K562 (cell line): ENCODE data around the gene ABAT. TPM values are rescaled to one million over a fixed set of nuclear protein-coding genes. Genes with fewer than 3 reads are reported as not detected.

Experiments
- ATF7 ChIP-seq: fragments of 450-650 bp; IDR thresholded peaks from 2 replicates; pipeline ENCODE4 v1.7.1; 2014; ENCODE audit warnings: mild to moderate bottlenecking, moderate library complexity
- BACH1 ChIP-seq: fragments of 200-800 bp; sonication (Bioruptor generic); IDR thresholded peaks from 2 replicates; pipeline ENCODE4 v1.6.1; 2016; ENCODE audit warnings: missing genetic modification characterization, missing compliant biosample characterization
- CBFA2T2 ChIP-seq: fragments of 450-650 bp; conservative IDR thresholded peaks from 2 replicates; pipeline ENCODE4 v1.6.1; 2017; ENCODE audit warnings: mild to moderate bottlenecking
- CBFA2T3 ChIP-seq: fragments of 450-650 bp; IDR thresholded peaks from 2 replicates; pipeline ENCODE4 v1.6.1; 2017
- CREM ChIP-seq: IDR thresholded peaks from 2 replicates; pipeline ENCODE4 v1.6.1; 2014; ENCODE audit warnings: antibody characterized with exemption, low read depth
- KHSRP ChIP-seq: fragments of 450-650 bp; IDR thresholded peaks from 2 replicates; pipeline ENCODE4 v1.6.1; 2017
- KLF1 ChIP-seq: fragments of 450-650 bp; IDR thresholded peaks from 2 replicates; pipeline ENCODE4 v1.6.1; 2016; ENCODE audit warnings: missing genetic modification characterization, missing compliant biosample characterization
- KLF16 ChIP-seq: IDR thresholded peaks from 2 replicates; pipeline ENCODE4 v1.6.1; 2016; ENCODE audit warnings: antibody characterized with exemption
- MAFG ChIP-seq: fragments of 450-650 bp; conservative IDR thresholded peaks from 2 replicates; pipeline ENCODE4 v1.6.1; 2016; ENCODE audit warnings: missing genetic modification characterization, missing compliant biosample characterization
- MIER1 ChIP-seq: fragments of 450-650 bp; IDR thresholded peaks from 2 replicates; pipeline ENCODE4 v1.6.1; 2016; ENCODE audit warnings: antibody characterized with exemption, mild to moderate bottlenecking, low read depth
- MTA2 ChIP-seq: fragments of 450-650 bp; IDR thresholded peaks from 2 replicates; pipeline ENCODE4 v1.6.1; 2016; ENCODE audit warnings: low read depth
- NEUROD1 ChIP-seq: fragments of 150-350 bp; IDR thresholded peaks from 2 replicates; pipeline ENCODE4 v1.6.1; 2014; ENCODE audit warnings: borderline replicate concordance, low read length, low read depth; ENCODE audit not compliant: partially characterized antibody
- NFATC3 ChIP-seq: fragments of 450-650 bp; IDR thresholded peaks from 2 replicates; pipeline ENCODE4 v1.6.1; 2017; ENCODE audit warnings: mild to moderate bottlenecking
- NFIC ChIP-seq: fragments of 450-650 bp; IDR thresholded peaks from 2 replicates; pipeline ENCODE4 v1.6.1; 2017; ENCODE audit warnings: mild to moderate bottlenecking, inconsistent platforms
- NRF1 ChIP-seq, 2 experiments: fragments of 450-650 bp; IDR thresholded peaks in 1 of 2; conservative IDR thresholded peaks in 1 of 2; 2 replicates each; pipeline ENCODE4 v1.6.1; 2014; ENCODE audit warnings: mild to moderate bottlenecking in 2 of 2
- OTX1 ChIP-seq: fragments of 450-650 bp; formaldehyde crosslinking; IDR thresholded peaks from 2 replicates; pipeline ENCODE4 v1.4.0; 2022; ENCODE audit warnings: mild to moderate bottlenecking
- PHB2 ChIP-seq: fragments of 450-650 bp; IDR thresholded peaks from 2 replicates; pipeline ENCODE4 v1.6.1; 2017; ENCODE audit warnings: low read depth
- POLR2AphosphoS5 ChIP-seq: IDR thresholded peaks from 2 replicates; pipeline ENCODE4 v1.6.1; 2011; ENCODE audit warnings: mild to moderate bottlenecking, low read depth, low read length, moderate library complexity; ENCODE audit not compliant: control insufficient read depth, insufficient read depth
- POLR2G ChIP-seq: fragments of 200-400 bp; formaldehyde crosslinking; IDR thresholded peaks from 2 replicates; pipeline ENCODE4 v1.6.1; 2017; ENCODE audit warnings: low read depth, mild to moderate bottlenecking, antibody characterized with exemption, low read length, moderate library complexity
- POU5F1 ChIP-seq: fragments of 150-350 bp; IDR thresholded peaks from 2 replicates; pipeline ENCODE4 v1.6.1; 2014; ENCODE audit warnings: borderline replicate concordance, low read length, low read depth, mild to moderate bottlenecking; ENCODE audit not compliant: partially characterized antibody
- RHOXF2B ChIP-seq: fragments of 250-450 bp; sonication (Bioruptor Pico); conservative IDR thresholded peaks from 2 replicates; pipeline ENCODE4 v1.5.1; 2021
- SLC30A9 ChIP-seq: fragments of 250-450 bp; sonication (Bioruptor Pico); IDR thresholded peaks from 2 replicates; pipeline ENCODE4 v1.8.0; 2022; ENCODE audit warnings: mild to moderate bottlenecking, moderate library complexity
- SMC3 ChIP-seq: conservative IDR thresholded peaks from 2 replicates; pipeline ENCODE4 v1.6.1; 2011; ENCODE audit warnings: low read depth, low read length, improper control_type of control experiment; ENCODE audit not compliant: insufficient read depth
- STAT5B ChIP-seq: fragments of 250-450 bp; sonication (Bioruptor Pico); IDR thresholded peaks from 2 replicates; pipeline ENCODE4 v1.8.0; 2021; ENCODE audit warnings: mild to moderate bottlenecking, inconsistent platforms
- TAL1 ChIP-seq: fragments of 450-650 bp; IDR thresholded peaks from 2 replicates; pipeline ENCODE4 v1.6.1; 2016; ENCODE audit warnings: mild to moderate bottlenecking
- TCF3 ChIP-seq: sonication (generic); formaldehyde crosslinking; IDR thresholded peaks from 2 replicates; pipeline ENCODE4 v1.4.0; 2020; ENCODE audit warnings: mild to moderate bottlenecking, missing genetic modification reagents
- TEAD4 ChIP-seq, 2 experiments: sonication (generic) in 1 of 2; formaldehyde crosslinking in 1 of 2; IDR thresholded peaks; 2 replicates each; pipeline versions ENCODE4 v1.6.1 to v1.8.0; 2012 to 2022; ENCODE audit warnings: borderline replicate concordance in 1 of 2, inconsistent platforms in 1 of 2, low read length in 1 of 2, mild to moderate bottlenecking in 1 of 2, missing genetic modification reagents in 1 of 2
- TRIM24 ChIP-seq, 2 experiments: fragments of 450-650 bp; IDR thresholded peaks; 2 replicates each; pipeline ENCODE4 v1.6.1; 2016
- ZBTB7A ChIP-seq: IDR thresholded peaks from 2 replicates; pipeline ENCODE4 v1.6.1; 2011; ENCODE audit warnings: low read depth, mild to moderate bottlenecking, low read length, moderate library complexity, borderline replicate concordance; ENCODE audit not compliant: control insufficient read depth
- ZNF253 ChIP-seq: fragments of 250-450 bp; sonication (Bioruptor Pico); conservative IDR thresholded peaks from 2 replicates; pipeline ENCODE4 v1.6.1; 2021; ENCODE audit warnings: mild to moderate bottlenecking
- ZNF57 ChIP-seq: fragments of 450-650 bp; formaldehyde crosslinking; IDR thresholded peaks from 2 replicates; pipeline ENCODE4 v1.4.0; 2020; ENCODE audit warnings: mild to moderate bottlenecking, moderate library complexity
- polyA plus RNA-seq, 8 experiments: library from polyadenylated mRNA; depleted of rRNA in 4 of 8; stranded (reverse) in 5 of 8; unstranded in 3 of 8; fragments of >200 nt; fragmentation: Nextera tagmentation in 2 of 8; fragmentation: Illumina TruSeq in 1 of 8; extraction: Ambion mirVana in 2 of 8; extraction: Trizol in 1 of 8; gene quantifications; 2 replicates each; pipeline versions ENCODE4 v1.2.1 to v1.2.3, GENCODE V29; 2011 to 2014; ENCODE audit warnings: inconsistent platforms in 1 of 8, missing spikeins in 1 of 8
- total RNA-seq, 7 experiments: library from RNA; depleted of rRNA in 6 of 7; stranded (reverse); fragments of >200 nt in 6 of 7; fragmentation: Illumina TruSeq in 2 of 7; extraction: Trizol in 2 of 7; gene quantifications; 2 replicates each; pipeline versions ENCODE4 v1.2.1 to v1.2.3, GENCODE V29; 2011 to 2021; ENCODE audit warnings: low replicate concordance in 1 of 7
- TF ChIP-seq, protein P1 (sequence below): sonication (generic); formaldehyde crosslinking; IDR thresholded peaks from 2 replicates; pipeline ENCODE4 v1.8.1; 2022; ENCODE audit warnings: missing genetic modification reagents
- TF ChIP-seq, protein P2 (sequence below): sonication (generic); IDR thresholded peaks from 2 replicates; pipeline ENCODE4 v1.6.1; 2016

The ABAT gene
- total and polyA plus RNA-seq, 9 of the 15 experiments (the other 6 are each of a cell fraction or from before 2014, with no cell fraction given), result 0.01 to 0.49 (median 0.10) TPM

DNA sequence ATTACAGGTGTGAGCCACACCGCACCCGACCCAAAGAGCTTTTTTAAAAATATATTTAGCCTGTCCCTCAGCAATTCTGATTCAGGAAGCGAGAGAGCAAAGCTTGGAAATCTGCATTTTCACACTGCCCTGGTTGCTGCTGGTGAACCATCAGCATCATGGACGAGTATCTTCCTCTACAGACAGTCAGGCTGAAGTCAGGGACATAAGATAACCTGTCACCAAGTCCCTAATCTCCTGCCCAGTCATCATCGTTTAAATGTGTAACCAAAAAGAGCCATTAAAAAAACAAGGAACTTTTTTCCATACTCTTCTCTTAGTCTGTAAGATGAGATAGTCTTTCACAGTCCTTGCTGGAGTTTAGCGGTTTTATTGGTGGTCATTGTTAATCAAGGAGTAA is 129.9 kb downstream of the ABAT start (continued):
- TF ChIP-seq POLR2AphosphoS5 (0 out of 2 replicates have a peak, but pooled peaks have one; percentile 16), POU5F1 (no peak), ZNF57 (CRISPR knock-in tag) (no peak), TEAD4 (IDR thresholded peaks at IDR 0.05; ENCODE audit: low read length) (peak; percentile 61; the same call in 1 of the 2 replicates), TEAD4 (CRISPR knock-in tag; IDR thresholded peaks at IDR 0.05; ENCODE audit: borderline replicate concordance) (no peak), POLR2G (no peak), CBFA2T3 (peak; percentile 88), TAL1 (peak; percentile 84), ZBTB7A (no peak), OTX1 (CRISPR knock-in tag) (no peak), CBFA2T2 (peak; percentile 75), CREM (0 out of 2 replicates have a peak, but pooled peaks have one; percentile 24), KLF16 (peak; percentile 8; the same call in 1 of the 2 replicates), TRIM24 (IDR thresholded peaks at IDR 0.05) (peak in 1 of 2 experiments; percentile 34; a peak in 1 of 4 replicates), PHB2 (no peak), KLF1 (tag) (no peak), STAT5B (CRISPR knock-in tag) (no peak), TCF3 (CRISPR knock-in tag) (peak; percentile 90), NFIC (0 out of 2 replicates have a peak, but pooled peaks have one; percentile 25), RHOXF2B (CRISPR knock-in tag) (no peak), MIER1 (no peak), MTA2 (peak; percentile 70), SLC30A9 (no peak), NEUROD1 (no peak), MAFG (peak; percentile 40), NRF1 (conservative IDR thresholded peaks at IDR 0.05 in 1 of 2, IDR thresholded peaks at IDR 0.05 in 1 of 2) (no peak), ATF7 (no peak), NFATC3 (no peak), SMC3 (no peak), BACH1 (tag) (no peak), ZNF253 (CRISPR knock-in tag) (no peak), KHSRP (no peak)
- TF ChIP-seq, protein P1, sequence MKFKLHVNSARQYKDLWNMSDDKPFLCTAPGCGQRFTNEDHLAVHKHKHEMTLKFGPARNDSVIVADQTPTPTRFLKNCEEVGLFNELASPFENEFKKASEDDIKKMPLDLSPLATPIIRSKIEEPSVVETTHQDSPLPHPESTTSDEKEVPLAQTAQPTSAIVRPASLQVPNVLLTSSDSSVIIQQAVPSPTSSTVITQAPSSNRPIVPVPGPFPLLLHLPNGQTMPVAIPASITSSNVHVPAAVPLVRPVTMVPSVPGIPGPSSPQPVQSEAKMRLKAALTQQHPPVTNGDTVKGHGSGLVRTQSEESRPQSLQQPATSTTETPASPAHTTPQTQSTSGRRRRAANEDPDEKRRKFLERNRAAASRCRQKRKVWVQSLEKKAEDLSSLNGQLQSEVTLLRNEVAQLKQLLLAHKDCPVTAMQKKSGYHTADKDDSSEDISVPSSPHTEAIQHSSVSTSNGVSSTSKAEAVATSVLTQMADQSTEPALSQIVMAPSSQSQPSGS (CRISPR knock-in tag), result no peak
- TF ChIP-seq, protein P2, sequence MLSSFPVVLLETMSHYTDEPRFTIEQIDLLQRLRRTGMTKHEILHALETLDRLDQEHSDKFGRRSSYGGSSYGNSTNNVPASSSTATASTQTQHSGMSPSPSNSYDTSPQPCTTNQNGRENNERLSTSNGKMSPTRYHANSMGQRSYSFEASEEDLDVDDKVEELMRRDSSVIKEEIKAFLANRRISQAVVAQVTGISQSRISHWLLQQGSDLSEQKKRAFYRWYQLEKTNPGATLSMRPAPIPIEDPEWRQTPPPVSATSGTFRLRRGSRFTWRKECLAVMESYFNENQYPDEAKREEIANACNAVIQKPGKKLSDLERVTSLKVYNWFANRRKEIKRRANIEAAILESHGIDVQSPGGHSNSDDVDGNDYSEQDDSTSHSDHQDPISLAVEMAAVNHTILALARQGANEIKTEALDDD, result peak; percentile 63; the same call in 1 of the 2 replicates
